ENCODE measurements around the gene PRKCH.

PRKCH gene

GRCh38 chr14:61337893-61338292 is 16.5 kb downstream of the PRKCH start:
- Mint-ChIP-seq H3K27me3 (ENCODE audit: low read depth) (no peaks in the 10 kb centered on the region), H3K4me3 (peak overlapping the region; percentile 47), H3K36me3 (ENCODE audit: low read depth) (peaks cover 29% of the 10 kb centered on the region), H3K9me3 (no peaks in the 10 kb centered on the region), H3K27ac (peak overlapping the region; percentile 95), H3K4me1 (ENCODE audit: low read depth) (peaks cover 80% of the 10 kb centered on the region)

- peak overlapping the region; percentile 47 for H3K4me3 Mint-ChIP-seq
- no peaks in the 10 kb centered on the region for H3K27me3 Mint-ChIP-seq (ENCODE audit: low read depth)
- H3K36me3 Mint-ChIP-seq (ENCODE audit: low read depth) = peaks cover 31% of the 10 kb centered on the region
- H3K9me3 Mint-ChIP-seq = no peaks in the 10 kb centered on the region
- H3K4me1 Mint-ChIP-seq (ENCODE audit: low read depth) = peaks cover 80% of the 10 kb centered on the region
- H3K27ac Mint-ChIP-seq = peak overlapping the region; percentile 95
Observed at GRCh38 chr14:61338457-61338856, 17.1 kb downstream of the PRKCH start.

GRCh38 chr14:61341275-61342206 is 20.2 kb downstream of the PRKCH start:
- Mint-ChIP-seq H3K36me3 (ENCODE audit: low read depth) (peaks cover 26% of the 10 kb centered on the region), H3K4me1 (ENCODE audit: low read depth) (peaks cover 78% of the 10 kb centered on the region), H3K27ac (peak overlapping the region; percentile 92), H3K9me3 (no peaks in the 10 kb centered on the region), H3K4me3 (peak overlapping the region; percentile 73), H3K27me3 (ENCODE audit: low read depth) (no peaks in the 10 kb centered on the region)

GRCh38 chr14:61342486-61342885 is 21.1 kb downstream of the PRKCH start:
- Mint-ChIP-seq H3K9me3 (no peaks in the 10 kb centered on the region), H3K36me3 (ENCODE audit: low read depth) (peaks cover 29% of the 10 kb centered on the region), H3K27ac (peak overlapping the region; percentile 92), H3K4me1 (ENCODE audit: low read depth) (peaks cover 84% of the 10 kb centered on the region), H3K27me3 (ENCODE audit: low read depth) (no peaks in the 10 kb centered on the region), H3K4me3 (peak overlapping the region; percentile 73)

GRCh38 chr14:61342932-61343331 is 21.6 kb downstream of the PRKCH start:
- peaks cover 32% of the 10 kb centered on the region for H3K36me3 Mint-ChIP-seq (ENCODE audit: low read depth)
- H3K4me3 Mint-ChIP-seq = peak overlapping the region; percentile 73
- H3K27ac Mint-ChIP-seq = peak overlapping the region; percentile 92
- H3K9me3 Mint-ChIP-seq = no peaks in the 10 kb centered on the region
- H3K4me1 Mint-ChIP-seq (ENCODE audit: low read depth) = peaks cover 84% of the 10 kb centered on the region
- H3K27me3 Mint-ChIP-seq (ENCODE audit: low read depth) = no peaks in the 10 kb centered on the region

- H3K27ac Mint-ChIP-seq = peak overlapping the region; percentile 92
- H3K27me3 Mint-ChIP-seq (ENCODE audit: low read depth) = no peaks in the 10 kb centered on the region
- peaks cover 35% of the 10 kb centered on the region for H3K36me3 Mint-ChIP-seq (ENCODE audit: low read depth)
- peak overlapping the region; percentile 83 for H3K4me3 Mint-ChIP-seq
- peaks cover under 1% of the 10 kb centered on the region for H3K9me3 Mint-ChIP-seq
- peaks cover 84% of the 10 kb centered on the region for H3K4me1 Mint-ChIP-seq (ENCODE audit: low read depth)
Observed at GRCh38 chr14:61343471-61343870, 22.1 kb downstream of the PRKCH start.

GRCh38 chr14:61343991-61344405 is 22.6 kb downstream of the PRKCH start:
- Mint-ChIP-seq H3K9me3 (peaks cover 5% of the 10 kb centered on the region), H3K27ac (peak overlapping the region; percentile 92), H3K4me3 (peak overlapping the region; percentile 83), H3K27me3 (ENCODE audit: low read depth) (no peaks in the 10 kb centered on the region), H3K4me1 (ENCODE audit: low read depth) (peaks cover 84% of the 10 kb centered on the region), H3K36me3 (ENCODE audit: low read depth) (peaks cover 40% of the 10 kb centered on the region)

- peak overlapping the region; percentile 83 for H3K4me3 Mint-ChIP-seq
- peaks cover 44% of the 10 kb centered on the region for H3K36me3 Mint-ChIP-seq (ENCODE audit: low read depth)
- peaks cover 86% of the 10 kb centered on the region for H3K4me1 Mint-ChIP-seq (ENCODE audit: low read depth)
- H3K9me3 Mint-ChIP-seq = peaks cover 8% of the 10 kb centered on the region
- H3K27me3 Mint-ChIP-seq (ENCODE audit: low read depth) = no peaks in the 10 kb centered on the region
- peak overlapping the region; percentile 92 for H3K27ac Mint-ChIP-seq
Observed at GRCh38 chr14:61344437-61345150, 23.2 kb downstream of the PRKCH start.

- peaks cover 42% of the 10 kb centered on the region for H3K36me3 Mint-ChIP-seq (ENCODE audit: low read depth)
- H3K4me1 Mint-ChIP-seq (ENCODE audit: low read depth) = peaks cover 85% of the 10 kb centered on the region
- H3K9me3 Mint-ChIP-seq = peaks cover 8% of the 10 kb centered on the region
Observed at GRCh38 chr14:61345151-61345482, 23.7 kb downstream of the PRKCH start.

GRCh38 chr14:61346221-61346620 is 24.8 kb downstream of the PRKCH start:
- Mint-ChIP-seq H3K4me1 (ENCODE audit: low read depth) (peaks cover 86% of the 10 kb centered on the region), H3K9me3 (peaks cover 8% of the 10 kb centered on the region), H3K27me3 (ENCODE audit: low read depth) (no peaks in the 10 kb centered on the region), H3K27ac (peak overlapping the region; percentile 88), H3K4me3 (peak overlapping the region; percentile 64), H3K36me3 (ENCODE audit: low read depth) (peaks cover 38% of the 10 kb centered on the region)

More at GRCh38 chr14:61345151-61345482, 23.7 kb downstream of the PRKCH start:
- Mint-ChIP-seq H3K27ac (peak overlapping the region; percentile 92), H3K27me3 (ENCODE audit: low read depth) (no peaks in the 10 kb centered on the region), H3K4me3 (peak overlapping the region; percentile 83)

GRCh38 chr14:61346793-61347192 is 25.4 kb downstream of the PRKCH start:
- peaks cover 8% of the 10 kb centered on the region for H3K9me3 Mint-ChIP-seq
- H3K36me3 Mint-ChIP-seq (ENCODE audit: low read depth) = peaks cover 37% of the 10 kb centered on the region
- peaks cover 86% of the 10 kb centered on the region for H3K4me1 Mint-ChIP-seq (ENCODE audit: low read depth)
- no peaks in the 10 kb centered on the region for H3K27me3 Mint-ChIP-seq (ENCODE audit: low read depth)
- H3K27ac Mint-ChIP-seq = peak overlapping the region; percentile 92
- peak overlapping the region; percentile 64 for H3K4me3 Mint-ChIP-seq

GRCh38 chr14:61347826-61348443 is 26.6 kb downstream of the PRKCH start:
- H3K27me3 Mint-ChIP-seq (ENCODE audit: low read depth) = no peaks in the 10 kb centered on the region
- H3K9me3 Mint-ChIP-seq = peaks cover 8% of the 10 kb centered on the region
- H3K36me3 Mint-ChIP-seq (ENCODE audit: low read depth) = peaks cover 37% of the 10 kb centered on the region
- peak overlapping the region; percentile 83 for H3K4me3 Mint-ChIP-seq
- peaks cover 88% of the 10 kb centered on the region for H3K4me1 Mint-ChIP-seq (ENCODE audit: low read depth)
- H3K27ac Mint-ChIP-seq = peak overlapping the region; percentile 92

GRCh38 chr14:61350427-61351270 is 29.3 kb downstream of the PRKCH start:
- peak overlapping the region; percentile 49 for H3K4me3 Mint-ChIP-seq
- H3K4me1 Mint-ChIP-seq (ENCODE audit: low read depth) = peaks cover 83% of the 10 kb centered on the region
- peak overlapping the region; percentile 91 for H3K27ac Mint-ChIP-seq
- H3K27me3 Mint-ChIP-seq (ENCODE audit: low read depth) = no peaks in the 10 kb centered on the region
- H3K36me3 Mint-ChIP-seq (ENCODE audit: low read depth) = peaks cover 33% of the 10 kb centered on the region
- peaks cover 8% of the 10 kb centered on the region for H3K9me3 Mint-ChIP-seq

- Mint-ChIP-seq H3K9me3 (peaks cover 8% of the 10 kb centered on the region), H3K4me3 (peak overlapping the region; percentile 49), H3K27me3 (ENCODE audit: low read depth) (no peaks in the 10 kb centered on the region), H3K27ac (peak overlapping the region; percentile 91), H3K4me1 (ENCODE audit: low read depth) (peaks cover 84% of the 10 kb centered on the region), H3K36me3 (ENCODE audit: low read depth) (peaks cover 40% of the 10 kb centered on the region)
Observed at GRCh38 chr14:61351477-61351876, 30.1 kb downstream of the PRKCH start.
